ENCODE measurements around the gene FAM89B.
A peak's percentile ranks its signal among the peaks of the same experiment; 100 is the strongest.

The FAM89B gene

GRCh38 chr11:65584106-65584505 is 11.8 kb downstream of the FAM89B start:
- DNase-seq (ENCODE audit: low read depth) = no peak
- no peak overlapping the region for H3K4me3 ChIP-seq (ENCODE audit: low read depth, low read length)
- TF ChIP-seq CTCF (IDR thresholded peaks at IDR 0.05; ENCODE audit: low read depth, low read length, missing control alignments) = no peak

- DNase-seq (ENCODE audit: low read depth) = no peak
- TF ChIP-seq CTCF (IDR thresholded peaks at IDR 0.05; ENCODE audit: low read depth, low read length, missing control alignments) = no peak
- no peak overlapping the region for H3K4me3 ChIP-seq (ENCODE audit: low read depth, low read length)
Measured at GRCh38 chr11:65584723-65585171, 12.4 kb downstream of the FAM89B start.

- TF ChIP-seq CTCF (IDR thresholded peaks at IDR 0.05; ENCODE audit: low read depth, low read length, missing control alignments) = no peak
- no peak overlapping the region for H3K4me3 ChIP-seq (ENCODE audit: low read depth, low read length)
- DNase-seq (ENCODE audit: low read depth) = no peak
Measured at GRCh38 chr11:65585396-65586246, 13.3 kb downstream of the FAM89B start.

- H3K4me3 ChIP-seq (ENCODE audit: low read depth, low read length) = no peak overlapping the region
- no peak for DNase-seq (ENCODE audit: low read depth)
- TF ChIP-seq CTCF (IDR thresholded peaks at IDR 0.05; ENCODE audit: low read depth, low read length, missing control alignments) = no peak
Measured at GRCh38 chr11:65586247-65586630, 13.9 kb downstream of the FAM89B start.

GRCh38 chr11:65586676-65587075 is 14.3 kb downstream of the FAM89B start:
- DNase-seq (ENCODE audit: low read depth) = no peak
- H3K4me3 ChIP-seq (ENCODE audit: low read depth, low read length) = no peak overlapping the region
- TF ChIP-seq CTCF (IDR thresholded peaks at IDR 0.05; ENCODE audit: low read depth, low read length, missing control alignments) = no peak

- peak; percentile 96 for DNase-seq (ENCODE audit: low read depth)
- peak; percentile 87 for TF ChIP-seq CTCF (IDR thresholded peaks at IDR 0.05; ENCODE audit: low read depth, low read length, missing control alignments)
Measured at GRCh38 chr11:65588199-65589054, 16.1 kb downstream of the FAM89B start.

More at GRCh38 chr11:65588199-65589054, 16.1 kb downstream of the FAM89B start:
- H3K4me3 ChIP-seq (ENCODE audit: low read depth, low read length) = peak overlapping the region; percentile 34
